Loucy (cell line): Measurements from ENCODE around the gene MGA.

Source experiments
- EZH2phosphoT487 ChIP-seq: fragments of 200-600 bp; IDR thresholded peaks from 2 replicates; pipeline ENCODE4 v1.6.1; 2018; ENCODE audit warnings: antibody characterized with exemption, mild to moderate bottlenecking, moderate library complexity, borderline replicate concordance
- TF ChIP-seq, protein P1 (sequence below): fragments of 200-600 bp; sonication (generic); conservative IDR thresholded peaks from 2 replicates; pipeline ENCODE4 v1.5.1; 2014; ENCODE audit warnings: mild to moderate bottlenecking, antibody characterized with exemption, low read length

DNA sequence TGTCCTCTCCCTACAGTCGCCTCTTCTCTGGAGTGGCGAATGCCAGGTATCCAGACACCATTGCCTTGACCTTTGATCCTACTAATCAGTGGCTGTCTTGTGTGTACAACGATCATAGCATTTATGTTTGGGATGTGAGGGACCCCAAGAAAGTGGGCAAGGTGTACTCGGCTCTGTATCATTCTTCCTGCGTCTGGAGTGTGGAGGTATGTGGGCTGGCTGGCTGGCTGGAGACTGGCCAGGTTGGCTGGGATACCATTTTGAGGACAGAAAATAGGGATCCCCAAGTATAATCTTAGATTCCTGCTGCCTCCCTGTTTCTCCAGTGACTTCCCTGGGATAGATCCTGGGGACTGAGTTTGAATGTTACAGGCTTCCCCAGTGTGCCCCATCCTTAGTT, 154.3 kb downstream of the MGA start:
- TF ChIP-seq, protein P1, sequence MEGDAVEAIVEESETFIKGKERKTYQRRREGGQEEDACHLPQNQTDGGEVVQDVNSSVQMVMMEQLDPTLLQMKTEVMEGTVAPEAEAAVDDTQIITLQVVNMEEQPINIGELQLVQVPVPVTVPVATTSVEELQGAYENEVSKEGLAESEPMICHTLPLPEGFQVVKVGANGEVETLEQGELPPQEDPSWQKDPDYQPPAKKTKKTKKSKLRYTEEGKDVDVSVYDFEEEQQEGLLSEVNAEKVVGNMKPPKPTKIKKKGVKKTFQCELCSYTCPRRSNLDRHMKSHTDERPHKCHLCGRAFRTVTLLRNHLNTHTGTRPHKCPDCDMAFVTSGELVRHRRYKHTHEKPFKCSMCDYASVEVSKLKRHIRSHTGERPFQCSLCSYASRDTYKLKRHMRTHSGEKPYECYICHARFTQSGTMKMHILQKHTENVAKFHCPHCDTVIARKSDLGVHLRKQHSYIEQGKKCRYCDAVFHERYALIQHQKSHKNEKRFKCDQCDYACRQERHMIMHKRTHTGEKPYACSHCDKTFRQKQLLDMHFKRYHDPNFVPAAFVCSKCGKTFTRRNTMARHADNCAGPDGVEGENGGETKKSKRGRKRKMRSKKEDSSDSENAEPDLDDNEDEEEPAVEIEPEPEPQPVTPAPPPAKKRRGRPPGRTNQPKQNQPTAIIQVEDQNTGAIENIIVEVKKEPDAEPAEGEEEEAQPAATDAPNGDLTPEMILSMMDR: no peak
- no peak for TF ChIP-seq EZH2phosphoT487
